Retinal pigment epithelial cell (primary cell): ENCODE data around the gene URB1.

ENCODE experiments used
- DNase-seq: peaks from one replicate; pipeline ENCODE4 v3.0.0-alpha.2; 2010; ENCODE audit warnings: low read depth
- H3K4me3 ChIP-seq: 2 replicates; pipeline ENCODE4 v1.5.1; 2011; ENCODE audit warnings: mild to moderate bottlenecking, low read length, control low read depth, moderate library complexity
- TF ChIP-seq, protein P1 (sequence below): conservative IDR thresholded peaks from 2 replicates; pipeline ENCODE4 v1.5.1; 2011; ENCODE audit warnings: low read depth, low read length, control low read depth, inconsistent platforms

The URB1 gene

DNA sequence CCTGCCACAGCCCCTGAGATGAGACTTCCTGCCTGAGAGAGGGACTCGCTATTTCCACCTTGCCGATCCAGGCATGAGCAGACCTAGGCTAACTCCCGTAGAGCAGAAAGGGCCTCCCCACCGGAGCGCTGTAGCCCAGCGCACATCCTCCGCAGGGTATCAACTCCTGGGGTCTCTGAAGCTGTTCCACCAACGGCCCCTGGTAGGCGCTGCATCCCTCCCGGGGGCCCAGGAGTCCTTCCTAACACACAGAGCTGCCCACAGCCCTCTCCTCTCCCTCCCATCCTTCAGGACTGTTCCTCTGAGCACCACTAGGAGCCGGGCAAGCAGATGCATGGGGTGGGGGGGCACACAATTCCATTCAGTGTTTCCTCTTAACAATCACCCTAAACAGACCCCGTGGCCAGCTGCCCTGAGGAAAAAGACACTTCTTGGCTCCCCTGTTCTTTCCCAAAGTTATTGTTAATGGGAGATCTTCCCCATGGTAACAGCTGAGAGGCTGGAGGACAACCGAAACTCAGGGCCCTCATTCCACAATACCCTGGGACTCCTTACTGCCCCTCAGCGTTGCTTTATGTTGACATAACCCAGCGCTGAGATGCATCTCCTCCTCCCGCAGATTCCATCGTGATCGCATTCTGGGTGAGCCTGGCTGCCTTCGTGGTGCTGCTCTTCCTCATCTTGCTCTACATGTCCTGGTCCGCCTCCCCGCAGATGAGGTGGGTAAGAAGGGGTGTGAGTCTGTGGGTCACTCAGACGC lies 86.6 kb downstream of the URB1 start:
- TF ChIP-seq, protein P1, sequence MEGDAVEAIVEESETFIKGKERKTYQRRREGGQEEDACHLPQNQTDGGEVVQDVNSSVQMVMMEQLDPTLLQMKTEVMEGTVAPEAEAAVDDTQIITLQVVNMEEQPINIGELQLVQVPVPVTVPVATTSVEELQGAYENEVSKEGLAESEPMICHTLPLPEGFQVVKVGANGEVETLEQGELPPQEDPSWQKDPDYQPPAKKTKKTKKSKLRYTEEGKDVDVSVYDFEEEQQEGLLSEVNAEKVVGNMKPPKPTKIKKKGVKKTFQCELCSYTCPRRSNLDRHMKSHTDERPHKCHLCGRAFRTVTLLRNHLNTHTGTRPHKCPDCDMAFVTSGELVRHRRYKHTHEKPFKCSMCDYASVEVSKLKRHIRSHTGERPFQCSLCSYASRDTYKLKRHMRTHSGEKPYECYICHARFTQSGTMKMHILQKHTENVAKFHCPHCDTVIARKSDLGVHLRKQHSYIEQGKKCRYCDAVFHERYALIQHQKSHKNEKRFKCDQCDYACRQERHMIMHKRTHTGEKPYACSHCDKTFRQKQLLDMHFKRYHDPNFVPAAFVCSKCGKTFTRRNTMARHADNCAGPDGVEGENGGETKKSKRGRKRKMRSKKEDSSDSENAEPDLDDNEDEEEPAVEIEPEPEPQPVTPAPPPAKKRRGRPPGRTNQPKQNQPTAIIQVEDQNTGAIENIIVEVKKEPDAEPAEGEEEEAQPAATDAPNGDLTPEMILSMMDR, result peak; percentile 45
- no peak for DNase-seq
- no peak overlapping the region for H3K4me3 ChIP-seq

DNA sequence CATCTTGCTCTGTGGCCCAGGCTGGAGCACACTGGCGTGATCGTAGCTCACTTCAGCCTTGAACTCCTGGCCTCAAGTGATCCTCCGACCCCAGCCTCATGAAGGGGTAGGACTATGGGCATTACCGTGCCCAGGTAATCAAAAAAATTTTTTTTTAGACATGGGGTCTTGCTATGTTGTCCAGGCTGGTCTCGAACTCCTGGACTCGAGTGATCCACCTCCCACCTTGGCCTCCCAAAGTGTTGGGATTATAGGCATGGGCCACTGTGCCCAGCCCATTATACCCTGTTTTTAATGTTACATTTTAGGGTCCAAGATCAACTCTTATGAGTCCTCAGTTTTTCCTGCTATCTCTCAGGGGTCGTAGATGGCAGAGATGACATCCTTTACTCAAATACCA lies 87.8 kb downstream of the URB1 start:
- TF ChIP-seq, protein P1, result no peak
- H3K4me3 ChIP-seq, result no peak overlapping the region

DNA sequence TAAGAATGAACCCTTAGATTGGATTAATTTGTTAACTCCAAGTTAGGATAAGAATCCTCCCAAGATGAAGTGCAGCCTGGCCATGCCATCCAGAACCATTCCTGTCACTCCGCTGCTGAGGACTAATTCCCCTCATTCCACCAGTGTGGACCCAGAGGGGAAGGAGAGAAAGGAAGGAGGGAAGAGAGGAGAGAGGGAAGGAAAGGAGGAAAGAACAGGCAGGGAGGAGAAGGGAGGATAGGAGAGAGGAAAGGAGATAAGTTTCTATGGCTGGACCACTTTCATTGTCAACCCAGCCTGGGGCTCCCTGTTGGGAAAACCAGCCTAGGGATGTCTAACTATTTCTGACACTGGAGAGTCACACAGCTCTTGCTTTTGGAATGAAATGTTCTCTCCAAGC lies 89.4 kb downstream of the URB1 start:
- DNase-seq, result no peak
- TF ChIP-seq, protein P1, result no peak
- H3K4me3 ChIP-seq, result no peak overlapping the region

More for the DNA sequence above, 87.8 kb downstream of the URB1 start:
- no peak for DNase-seq

DNA sequence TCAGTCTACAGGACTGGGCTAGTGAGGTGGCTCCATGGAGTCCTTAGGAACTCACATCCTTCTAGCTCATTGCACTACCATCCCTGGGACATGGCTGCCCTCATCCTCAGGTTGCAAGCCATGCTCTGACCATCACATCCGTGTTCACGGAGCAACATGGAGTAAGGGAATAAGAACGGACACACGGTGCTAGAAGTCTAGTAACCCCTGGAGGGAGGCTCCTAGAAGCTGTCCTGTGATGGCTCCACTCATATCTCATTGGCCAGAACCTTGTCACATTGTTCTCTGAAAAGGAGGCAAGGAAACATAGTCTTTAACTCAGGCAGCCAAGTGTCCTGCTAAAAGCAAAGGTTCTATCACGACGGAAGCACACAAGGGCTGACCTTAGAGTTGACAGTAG lies 90.3 kb downstream of the URB1 start:
- DNase-seq, result no peak
- TF ChIP-seq, protein P1, result no peak
- no peak overlapping the region for H3K4me3 ChIP-seq

DNA sequence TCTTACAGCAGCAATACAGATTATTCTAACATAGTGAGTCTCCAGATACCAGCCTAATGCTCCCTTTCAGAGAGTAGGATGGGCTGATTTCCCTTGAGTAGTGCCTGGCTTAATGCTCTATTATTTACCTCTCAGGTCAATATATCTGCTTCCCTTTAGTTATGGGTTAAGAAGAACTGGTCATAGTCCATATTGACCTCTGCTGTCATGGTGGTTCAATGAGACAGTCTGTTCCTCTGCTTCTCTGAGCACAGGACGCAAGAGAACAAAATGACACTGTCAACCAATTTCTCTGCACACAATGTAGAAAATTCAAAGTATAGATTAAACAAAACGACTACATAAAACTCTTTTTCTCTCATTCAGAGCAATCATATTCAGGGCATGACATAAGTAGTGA lies 91.2 kb downstream of the URB1 start:
- no peak overlapping the region for H3K4me3 ChIP-seq
- TF ChIP-seq, protein P1, result no peak
- DNase-seq, result no peak

DNA sequence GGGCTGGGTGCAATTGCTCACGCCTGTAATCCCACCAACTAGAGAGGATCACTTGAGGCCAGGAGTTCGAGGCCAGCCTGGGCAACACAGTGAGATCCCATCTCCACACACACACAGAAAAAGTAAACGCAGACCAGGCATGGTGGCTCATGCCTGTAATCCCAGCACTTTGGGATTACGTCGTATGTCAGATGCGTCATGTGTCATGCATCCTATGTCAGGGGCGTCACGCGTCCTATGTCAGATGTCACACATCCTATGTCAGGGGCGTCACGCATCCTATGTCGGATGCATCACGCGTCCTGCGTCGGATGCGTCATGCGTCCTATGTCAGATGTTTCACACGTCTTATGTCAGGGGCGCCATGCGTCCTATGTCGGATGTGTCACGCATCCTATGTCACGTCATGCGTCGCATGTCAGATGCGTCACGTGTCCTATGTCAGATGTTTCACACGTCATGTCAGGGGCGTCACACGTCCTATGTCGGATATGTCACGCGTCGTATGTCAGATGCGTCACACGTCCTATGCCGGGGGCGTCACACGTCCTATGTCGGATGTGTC lies 92.6 kb downstream of the URB1 start:
- no peak for DNase-seq
- H3K4me3 ChIP-seq, result no peak overlapping the region
- TF ChIP-seq, protein P1, result no peak

DNA sequence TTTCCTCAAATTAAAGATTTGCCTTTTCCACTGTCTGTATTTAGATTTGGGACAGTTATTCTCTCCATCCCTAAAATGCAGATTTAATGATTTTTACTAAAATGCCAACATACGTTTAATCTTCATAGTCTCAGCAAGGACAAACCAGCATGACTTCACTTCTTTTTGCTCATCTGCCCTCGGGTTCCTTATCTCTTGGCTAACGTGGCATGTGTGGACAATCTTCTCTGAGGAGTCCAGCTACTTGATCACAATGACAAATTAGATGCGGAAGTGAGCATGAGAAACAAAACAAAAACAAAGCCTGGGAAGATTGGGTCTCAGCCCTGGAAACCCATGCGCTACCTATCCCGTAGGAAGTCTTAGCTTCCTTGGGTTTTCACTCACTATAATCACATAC lies 93.1 kb downstream of the URB1 start:
- no peak for DNase-seq
- TF ChIP-seq, protein P1, result no peak
- no peak overlapping the region for H3K4me3 ChIP-seq
